GM12878 (cell line): ENCODE data around the gene CAT. TPM values are rescaled to one million over a fixed set of nuclear protein-coding genes. Genes with fewer than 3 reads are reported as not detected.

Source experiments
- ATAC-seq: fragments of 200-7000 bp; cut with Tn5 transposase; 3 replicates; pipeline ENCODE4 v1.9.1; 2020; ENCODE audit warnings: mild to moderate bottlenecking, moderate library complexity
- BruUV-seq: library from RNA; stranded (reverse); fragments of 400-500 nt; replicated peaks from 2 replicates; lab custom pipeline; 2021; lab: Mats Ljungman, UMichigan
- CTCF ChIA-PET: fragments of 300-600 bp; sonication (Branson Sonifier 250); formaldehyde crosslinking; extraction: SDS; loops from one replicate; lab custom pipeline; 2021; ENCODE audit warnings: inconsistent platforms; lab: Yijun Ruan, JAX
- POLR2A ChIA-PET: fragments of 350-600 bp; formaldehyde crosslinking; extraction: SDS; loops from one replicate; lab custom pipeline; 2021; ENCODE audit warnings: inconsistent platforms; lab: Charles Lee
- RAD21 ChIA-PET: fragments of 300-600 bp; sonication (Branson Sonifier 250); formaldehyde crosslinking; loops from one replicate; lab custom pipeline; 2023; ENCODE audit warnings: antibody characterized with exemption; ENCODE audit not compliant: unreplicated experiment; lab: Charles Lee
- SMC1A ChIA-PET: fragments of 300-600 bp; sonication (Branson Sonifier 250); formaldehyde crosslinking; loops from one replicate; lab custom pipeline; 2023; ENCODE audit not compliant: unreplicated experiment, uncharacterized antibody; lab: Charles Lee
- DNase-seq: peaks from one replicate; pipeline ENCODE4 v3.0.0-alpha.2; 2011; ENCODE audit warnings: low read depth, low spot score
- FAIRE-seq: peaks from 3 replicates; lab custom pipeline; 2011; peaks lifted over from hg19 to GRCh38; lab: Jason Lieb, UNC
- H2AFZ ChIP-seq: 2 replicates; pipeline ENCODE4 v1.6.0; 2011; ENCODE audit warnings: low read depth, low read length, control low read depth; ENCODE audit not compliant: control insufficient read depth
- H3K27ac ChIP-seq: 2 replicates; pipeline ENCODE4 v1.5.1; 2011; ENCODE audit warnings: control low read depth; ENCODE audit not compliant: control insufficient read depth, insufficient read depth
- H3K27me3 ChIP-seq, 2 experiments: replicated peaks in 1 of 2; 2 replicates each; pipeline versions ENCODE4 v1.6.0 to v1.6.1; 2011; ENCODE audit warnings: low read length in 1 of 2; ENCODE audit not compliant: control insufficient read depth in 2 of 2, insufficient read depth in 2 of 2
- H3K36me3 ChIP-seq, 2 experiments: 2 replicates each; pipeline ENCODE4 v1.5.1; 2011; ENCODE audit warnings: low read length in 1 of 2; ENCODE audit not compliant: control insufficient read depth in 2 of 2, insufficient read depth in 2 of 2
- H3K4me1 ChIP-seq: 2 replicates; pipeline ENCODE4 v1.6.1; 2011; ENCODE audit warnings: mild to moderate bottlenecking, low read length, moderate library complexity, mixed read lengths; ENCODE audit not compliant: control insufficient read depth, insufficient read depth
- H3K4me2 ChIP-seq: 2 replicates; pipeline ENCODE4 v1.6.0; 2011; ENCODE audit warnings: control low read depth; ENCODE audit not compliant: control insufficient read depth, insufficient read depth
- H3K4me3 ChIP-seq: fragments of 200-600 bp; sonication (generic); 2 replicates; pipeline ENCODE4 v1.5.1; 2016
- H3K79me2 ChIP-seq: 2 replicates; pipeline ENCODE4 v1.6.0; 2011; ENCODE audit warnings: low read length; ENCODE audit not compliant: control insufficient read depth, insufficient read depth
- H3K9ac ChIP-seq: 2 replicates; pipeline ENCODE4 v1.8.0; 2011; ENCODE audit warnings: low read length, control low read depth, mixed read lengths; ENCODE audit not compliant: control insufficient read depth, insufficient read depth
- H3K9me3 ChIP-seq: replicated peaks from 3 replicates; pipeline ENCODE4 v1.5.1; 2011; ENCODE audit warnings: mild to moderate bottlenecking, low read length; ENCODE audit not compliant: control insufficient read depth, insufficient read depth
- H4K20me1 ChIP-seq: 2 replicates; pipeline ENCODE4 v1.6.0; 2011; ENCODE audit not compliant: control insufficient read depth, insufficient read depth
- ATF7 ChIP-seq: fragments of 450-650 bp; IDR thresholded peaks from 2 replicates; pipeline ENCODE4 v1.6.1; 2016; ENCODE audit warnings: low read depth, mild to moderate bottlenecking
- CEBPB ChIP-seq, 2 experiments: fragments of 150-350 bp in 1 of 2; IDR thresholded peaks; 2 replicates each; pipeline ENCODE4 v1.6.1; 2012 to 2014; ENCODE audit warnings: low read depth in 2 of 2, low read length in 2 of 2, borderline replicate concordance in 1 of 2, inconsistent platforms in 1 of 2
- LARP7 ChIP-seq: fragments of 450-650 bp; IDR thresholded peaks from 2 replicates; pipeline ENCODE4 v1.6.1; 2017; ENCODE audit warnings: mild to moderate bottlenecking
- NR2C2 ChIP-seq: IDR thresholded peaks from 2 replicates; pipeline ENCODE4 v1.6.1; 2011; ENCODE audit warnings: borderline replicate concordance, low read depth; ENCODE audit not compliant: control insufficient read depth, insufficient read length
- RAD21 ChIP-seq: IDR thresholded peaks from 2 replicates; pipeline ENCODE4 v1.6.1; 2011; ENCODE audit warnings: mild to moderate bottlenecking, low read depth, low read length, moderate library complexity; ENCODE audit not compliant: insufficient read depth
- RB1 ChIP-seq: fragments of 450-650 bp; formaldehyde crosslinking; IDR thresholded peaks from 2 replicates; pipeline ENCODE4 v1.6.1; 2017; ENCODE audit warnings: mild to moderate bottlenecking, borderline replicate concordance
- RELA ChIP-seq: fragments of 450-650 bp; IDR thresholded peaks from 2 replicates; pipeline ENCODE4 v1.8.0; 2014; ENCODE audit warnings: borderline replicate concordance; ENCODE audit not compliant: partially characterized antibody
- WGBS: methylation state at CpG from one replicate; pipeline ENCODE4 v1.1.6; 2016; ENCODE audit warnings: low lambda C conversion rate; ENCODE audit not compliant: insufficient replicate concordance, insufficient coverage; ENCODE audit errors: missing lambda C conversion rate; 5-methylcytosine and 5-hydroxymethylcytosine counted together
- in situ Hi-C: fragments of 300-500 bp; cut with MboI; formaldehyde crosslinking; loops from 9 replicates; pipeline ENCODE4 v1.14.3; 2018; ENCODE audit warnings: mixed read lengths
- intact Hi-C: fragments of 100-400 bp; cut with micrococcal nuclease; formaldehyde crosslinking; loops from one replicate; pipeline ENCODE4 v1.14.2; 2022; ENCODE audit not compliant: unreplicated experiment
- polyA plus RNA-seq, 11 experiments: library from polyadenylated mRNA; depleted of rRNA in 4 of 11; unstranded in 6 of 11; stranded (reverse) in 5 of 11; fragments of >200 nt; fragmentation: Nextera tagmentation in 4 of 11; fragmentation: Illumina TruSeq in 1 of 11; extraction: Ambion mirVana in 4 of 11; extraction: Trizol in 1 of 11; gene quantifications; 1 replicate in 1 of 11; 2 replicates in 10 of 11; pipeline versions ENCODE4 v1.2.1 to v1.2.3, GENCODE V29; 2011 to 2016; ENCODE audit warnings: inconsistent platforms in 2 of 11, missing spikeins in 2 of 11, low read depth in 1 of 11
- total RNA-seq, 4 experiments: library from RNA; depleted of rRNA in 3 of 4; stranded (reverse); fragments of >200 nt in 3 of 4; fragmentation: Illumina TruSeq in 1 of 4; extraction: Trizol in 1 of 4; gene quantifications; 2 replicates each; pipeline versions ENCODE4 v1.2.1 to v1.2.3, GENCODE V29; 2013 to 2021
- TF ChIP-seq, protein P1 (sequence below): IDR thresholded peaks from 2 replicates; pipeline ENCODE4 v1.6.1; 2012; ENCODE audit warnings: low read length, inconsistent platforms
- TF ChIP-seq, protein P2 (sequence below): fragments of 450-650 bp; IDR thresholded peaks from 2 replicates; pipeline ENCODE4 v1.6.1; 2018; ENCODE audit warnings: mild to moderate bottlenecking, low read depth, moderate library complexity; ENCODE audit not compliant: partially characterized antibody
- TF ChIP-seq, protein P3 (sequence below): fragments of 450-650 bp; IDR thresholded peaks from 2 replicates; pipeline ENCODE4 v1.6.1; 2017; ENCODE audit warnings: antibody characterized with exemption, mild to moderate bottlenecking, moderate library complexity

Gene CAT
- total and polyA plus RNA-seq, 10 of the 15 experiments (the other 5 are each of a cell fraction or from before 2014, with no cell fraction given) = 22.4 to 71.3 (median 33.6) TPM

DNA sequence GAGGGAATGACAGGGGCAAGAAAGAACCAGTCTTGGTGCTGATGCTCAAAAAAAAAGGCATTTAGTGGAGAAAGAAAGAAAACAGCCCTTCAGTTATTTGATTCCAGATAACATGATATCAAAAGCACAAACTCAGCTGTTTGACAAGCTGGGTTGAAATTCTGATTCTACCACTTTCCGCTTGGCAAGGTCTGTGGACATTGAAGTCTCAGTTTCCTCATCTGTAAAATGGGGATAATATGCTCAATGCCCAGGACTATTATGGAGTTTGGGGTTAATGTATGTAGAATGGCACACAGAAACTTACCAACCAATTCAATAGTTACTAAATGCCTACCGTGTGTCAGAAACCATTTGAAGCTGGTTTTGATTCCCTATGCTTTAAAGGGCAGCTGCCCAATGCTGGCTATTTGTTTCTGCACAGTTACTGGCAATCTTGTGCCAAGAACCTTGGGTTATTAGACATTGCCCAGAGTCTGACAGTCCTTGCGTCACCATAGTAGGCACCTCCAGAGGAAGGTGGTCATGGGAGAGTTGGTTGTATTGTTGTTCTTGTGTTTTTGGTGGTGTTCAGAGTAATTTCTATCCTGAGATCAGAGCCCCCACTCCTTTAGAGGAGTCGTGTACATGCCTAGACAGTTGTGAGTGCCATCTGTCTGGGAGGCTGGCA, 55.3 kb downstream of the CAT start (continued):
- TF ChIP-seq, protein P1, sequence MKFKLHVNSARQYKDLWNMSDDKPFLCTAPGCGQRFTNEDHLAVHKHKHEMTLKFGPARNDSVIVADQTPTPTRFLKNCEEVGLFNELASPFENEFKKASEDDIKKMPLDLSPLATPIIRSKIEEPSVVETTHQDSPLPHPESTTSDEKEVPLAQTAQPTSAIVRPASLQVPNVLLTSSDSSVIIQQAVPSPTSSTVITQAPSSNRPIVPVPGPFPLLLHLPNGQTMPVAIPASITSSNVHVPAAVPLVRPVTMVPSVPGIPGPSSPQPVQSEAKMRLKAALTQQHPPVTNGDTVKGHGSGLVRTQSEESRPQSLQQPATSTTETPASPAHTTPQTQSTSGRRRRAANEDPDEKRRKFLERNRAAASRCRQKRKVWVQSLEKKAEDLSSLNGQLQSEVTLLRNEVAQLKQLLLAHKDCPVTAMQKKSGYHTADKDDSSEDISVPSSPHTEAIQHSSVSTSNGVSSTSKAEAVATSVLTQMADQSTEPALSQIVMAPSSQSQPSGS = no peak

DNA sequence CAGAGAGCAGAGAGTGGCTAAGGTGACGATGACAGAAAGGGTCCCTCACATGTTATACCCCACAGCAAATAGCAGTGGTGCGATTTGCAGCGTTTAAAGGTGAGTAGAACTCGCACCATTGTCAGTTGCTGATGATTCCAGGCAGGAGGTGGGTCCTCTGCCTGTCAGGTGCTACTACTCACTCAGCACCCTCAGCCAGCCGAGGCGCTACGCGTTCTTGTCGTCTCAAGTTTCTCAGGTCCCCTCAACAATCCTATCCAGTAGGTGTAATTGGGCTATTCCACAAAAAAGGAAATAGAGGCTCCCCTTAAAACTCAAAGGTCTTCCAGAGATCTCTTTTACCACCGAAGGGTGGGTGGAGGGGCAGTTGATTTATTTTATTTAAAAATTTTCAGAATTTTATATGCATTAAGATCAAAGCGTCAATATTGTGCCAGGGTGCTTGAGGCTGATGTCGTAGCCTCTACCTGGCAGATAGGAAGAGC, 56.5 kb downstream of the CAT start:
- BruUV-seq = no TSS peak
- FAIRE-seq = no peak
- Histone ChIP-seq H3K36me3 (no peaks in the 10 kb centered on the region), H3K4me3 (no peak overlapping the region), H3K9ac (no peak overlapping the region), H3K4me2 (no peak overlapping the region), H3K27ac (no peak overlapping the region), H3K4me1 (no peaks in the 10 kb centered on the region), H3K27me3 (no peaks in the 10 kb centered on the region; a peak in 1 of 4 replicates), H2AFZ (no peak overlapping the region), H3K79me2 (no peaks in the 10 kb centered on the region), H3K9me3 (no peaks in the 10 kb centered on the region), H4K20me1 (no peaks in the 10 kb centered on the region)
- SMC1A ChIA-PET = interaction anchor here (1.2 kb wide), 1 partner anchor 15 kb away, joined by 3 read pairs; no protein-coding TSS in a partner anchor
- POLR2A ChIA-PET = no interaction called here
- in situ Hi-C loops = loop anchor here (10.0 to 25.0 kb wide), 2 partner anchors 333 to 650 kb away; no protein-coding TSS in a partner anchor
- CTCF ChIA-PET = interaction anchor here (0.7 to 10.5 kb wide), 4 partner anchors 17 to 311 kb away, joined by 3 to 177 read pairs (median 5); partner anchors contain the start of gene ELF5
- RAD21 ChIA-PET = interaction anchor here (2.2 kb wide), 1 partner anchor 129 kb away, joined by 8 read pairs; no protein-coding TSS in a partner anchor
- WGBS = 64% methylated on average over 12 of the region's 12 CpGs
- no peak for DNase-seq
- no peak for ATAC-seq
- intact Hi-C loops = loop anchor here (10.0 kb wide), 1 partner anchor 640 kb away; no protein-coding TSS in a partner anchor
- TF ChIP-seq RELA (no peak), ATF7 (no peak), LARP7 (no peak), RB1 (no peak), RAD21 (no peak), CEBPB (IDR thresholded peaks at IDR 0.05; ENCODE audit: borderline replicate concordance in 1 of 2, low read depth in 2 of 2, low read length in 2 of 2) (no peak), NR2C2 (no peak)
- TF ChIP-seq, protein P1 = no peak
- TF ChIP-seq, protein P2, sequence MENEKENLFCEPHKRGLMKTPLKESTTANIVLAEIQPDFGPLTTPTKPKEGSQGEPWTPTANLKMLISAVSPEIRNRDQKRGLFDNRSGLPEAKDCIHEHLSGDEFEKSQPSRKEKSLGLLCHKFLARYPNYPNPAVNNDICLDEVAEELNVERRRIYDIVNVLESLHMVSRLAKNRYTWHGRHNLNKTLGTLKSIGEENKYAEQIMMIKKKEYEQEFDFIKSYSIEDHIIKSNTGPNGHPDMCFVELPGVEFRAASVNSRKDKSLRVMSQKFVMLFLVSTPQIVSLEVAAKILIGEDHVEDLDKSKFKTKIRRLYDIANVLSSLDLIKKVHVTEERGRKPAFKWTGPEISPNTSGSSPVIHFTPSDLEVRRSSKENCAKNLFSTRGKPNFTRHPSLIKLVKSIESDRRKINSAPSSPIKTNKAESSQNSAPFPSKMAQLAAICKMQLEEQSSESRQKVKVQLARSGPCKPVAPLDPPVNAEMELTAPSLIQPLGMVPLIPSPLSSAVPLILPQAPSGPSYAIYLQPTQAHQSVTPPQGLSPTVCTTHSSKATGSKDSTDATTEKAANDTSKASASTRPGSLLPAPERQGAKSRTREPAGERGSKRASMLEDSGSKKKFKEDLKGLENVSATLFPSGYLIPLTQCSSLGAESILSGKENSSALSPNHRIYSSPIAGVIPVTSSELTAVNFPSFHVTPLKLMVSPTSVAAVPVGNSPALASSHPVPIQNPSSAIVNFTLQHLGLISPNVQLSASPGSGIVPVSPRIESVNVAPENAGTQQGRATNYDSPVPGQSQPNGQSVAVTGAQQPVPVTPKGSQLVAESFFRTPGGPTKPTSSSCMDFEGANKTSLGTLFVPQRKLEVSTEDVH = no peak
- TF ChIP-seq, protein P3, sequence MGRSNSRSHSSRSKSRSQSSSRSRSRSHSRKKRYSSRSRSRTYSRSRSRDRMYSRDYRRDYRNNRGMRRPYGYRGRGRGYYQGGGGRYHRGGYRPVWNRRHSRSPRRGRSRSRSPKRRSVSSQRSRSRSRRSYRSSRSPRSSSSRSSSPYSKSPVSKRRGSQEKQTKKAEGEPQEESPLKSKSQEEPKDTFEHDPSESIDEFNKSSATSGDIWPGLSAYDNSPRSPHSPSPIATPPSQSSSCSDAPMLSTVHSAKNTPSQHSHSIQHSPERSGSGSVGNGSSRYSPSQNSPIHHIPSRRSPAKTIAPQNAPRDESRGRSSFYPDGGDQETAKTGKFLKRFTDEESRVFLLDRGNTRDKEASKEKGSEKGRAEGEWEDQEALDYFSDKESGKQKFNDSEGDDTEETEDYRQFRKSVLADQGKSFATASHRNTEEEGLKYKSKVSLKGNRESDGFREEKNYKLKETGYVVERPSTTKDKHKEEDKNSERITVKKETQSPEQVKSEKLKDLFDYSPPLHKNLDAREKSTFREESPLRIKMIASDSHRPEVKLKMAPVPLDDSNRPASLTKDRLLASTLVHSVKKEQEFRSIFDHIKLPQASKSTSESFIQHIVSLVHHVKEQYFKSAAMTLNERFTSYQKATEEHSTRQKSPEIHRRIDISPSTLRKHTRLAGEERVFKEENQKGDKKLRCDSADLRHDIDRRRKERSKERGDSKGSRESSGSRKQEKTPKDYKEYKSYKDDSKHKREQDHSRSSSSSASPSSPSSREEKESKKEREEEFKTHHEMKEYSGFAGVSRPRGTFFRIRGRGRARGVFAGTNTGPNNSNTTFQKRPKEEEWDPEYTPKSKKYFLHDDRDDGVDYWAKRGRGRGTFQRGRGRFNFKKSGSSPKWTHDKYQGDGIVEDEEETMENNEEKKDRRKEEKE = no peak
